H1 (cell line): ENCODE measurements around the gene CELF4. TPM values are rescaled to one million over a fixed set of nuclear protein-coding genes. Genes with fewer than 3 reads are reported as not detected.

Experiments
- CTCF ChIA-PET: fragments of 300-600 bp; sonication (Branson Sonifier 250); formaldehyde crosslinking; loops from one replicate; lab custom pipeline; 2021; ENCODE audit not compliant: partially characterized antibody; lab: Charles Lee
- POLR2A ChIA-PET: fragments of 300-600 bp; sonication (Branson Sonifier 250); formaldehyde crosslinking; loops from one replicate; lab custom pipeline; 2021; ENCODE audit warnings: inconsistent platforms; ENCODE audit not compliant: partially characterized antibody; lab: Charles Lee
- DNase-seq, 2 experiments: peaks; one replicate each; pipeline versions ENCODE4 v3.0.0 to v3.0.0-alpha.2; 2010 to 2022; ENCODE audit warnings: low spot score in 2 of 2, low read depth in 1 of 2, mixed read lengths in 1 of 2
- FAIRE-seq: peaks from 2 replicates; lab custom pipeline; 2011; peaks lifted over from hg19 to GRCh38; lab: Jason Lieb, UNC
- H2AFZ ChIP-seq: 2 replicates; pipeline ENCODE4 v1.8.1; 2012; ENCODE audit warnings: low read length, inconsistent platforms
- H2AK5ac ChIP-seq: 2 replicates; pipeline ENCODE4 v1.6.1; 2013; ENCODE audit warnings: low read depth, low read length
- H2BK120ac ChIP-seq: replicated peaks from 2 replicates; pipeline ENCODE3; 2013; ENCODE audit warnings: low read depth, low read length, inconsistent platforms
- H2BK12ac ChIP-seq: 2 replicates; pipeline ENCODE4 v1.6.1; 2013; ENCODE audit warnings: low read depth, low read length
- H2BK15ac ChIP-seq: 2 replicates; pipeline ENCODE4 v1.6.1; 2013; ENCODE audit warnings: low read length
- H2BK20ac ChIP-seq: 2 replicates; pipeline ENCODE4 v1.6.1; 2013; ENCODE audit warnings: low read length
- H2BK5ac ChIP-seq: 2 replicates; pipeline ENCODE4 v1.6.1; 2013; ENCODE audit warnings: low read depth, low read length
- H3K14ac ChIP-seq: 2 replicates; pipeline ENCODE4 v1.6.1; 2013; ENCODE audit warnings: inconsistent platforms; ENCODE audit not compliant: insufficient read length
- H3K18ac ChIP-seq: 2 replicates; pipeline ENCODE4 v1.6.1; 2013; ENCODE audit warnings: low read length; ENCODE audit errors: extremely low read depth
- H3K23ac ChIP-seq: 2 replicates; pipeline ENCODE4 v1.6.1; 2013; ENCODE audit warnings: inconsistent platforms; ENCODE audit not compliant: insufficient read length
- H3K23me2 ChIP-seq: 2 replicates; pipeline ENCODE4 v1.6.1; 2013; ENCODE audit warnings: low read depth, low read length
- H3K27ac ChIP-seq: 2 replicates; pipeline ENCODE4 v1.6.1; 2011; ENCODE audit warnings: low read depth, low read length, inconsistent platforms
- H3K27me3 ChIP-seq, 4 experiments: replicated peaks in 1 of 4; 1 replicate in 1 of 4; 2 replicates in 3 of 4; pipeline versions ENCODE4 v1.6.1 to v1.8.1; 2011 to 2013; ENCODE audit warnings: low read length in 3 of 4, mild to moderate bottlenecking in 3 of 4, inconsistent platforms in 2 of 4, mixed read lengths in 2 of 4, moderate library complexity in 1 of 4; ENCODE audit not compliant: control insufficient read depth in 3 of 4, insufficient read depth in 3 of 4; ENCODE audit errors: extremely low read depth in 1 of 4
- H3K36me3 ChIP-seq, 4 experiments: 2 replicates each; pipeline versions ENCODE4 v1.6.1 to v1.8.1; 2011 to 2013; ENCODE audit warnings: mild to moderate bottlenecking in 4 of 4, low read length in 3 of 4, moderate library complexity in 2 of 4, control low read depth in 1 of 4, inconsistent platforms in 1 of 4; ENCODE audit not compliant: insufficient read depth in 4 of 4, control insufficient read depth in 2 of 4
- H3K4ac ChIP-seq: replicated peaks from 2 replicates; pipeline ENCODE3; 2013; ENCODE audit warnings: low read length, low read depth, mixed read lengths, inconsistent platforms; ENCODE audit not compliant: insufficient read length
- H3K4me1 ChIP-seq, 4 experiments: replicated peaks in 1 of 4; 1 replicate in 1 of 4; 2 replicates in 3 of 4; pipeline versions ENCODE4 v1.6.1 to v1.8.1; 2011 to 2013; ENCODE audit warnings: low read length in 3 of 4, inconsistent platforms in 2 of 4, mixed read lengths in 1 of 4; ENCODE audit not compliant: insufficient read depth in 4 of 4, control insufficient read depth in 3 of 4
- H3K4me2 ChIP-seq, 2 experiments: 2 replicates each; pipeline versions ENCODE4 v1.6.1 to v1.8.1; 2011 to 2013; ENCODE audit warnings: low read depth in 2 of 2, low read length in 2 of 2, control low read depth in 1 of 2, inconsistent platforms in 1 of 2, mild to moderate bottlenecking in 1 of 2; ENCODE audit not compliant: insufficient read depth in 1 of 2
- H3K4me3 ChIP-seq, 4 experiments: fragments of 200-600, 300-600 bp in 1 of 4; sonication (generic), shearing (Covaris generic), sonication (Bioruptor Twin) in 1 of 4; 2 replicates each; pipeline versions ENCODE4 v1.5.1 to v1.8.1; 2011 to 2016; ENCODE audit warnings: low read length in 4 of 4, low read depth in 3 of 4, control low read depth in 2 of 4, inconsistent platforms in 2 of 4, mild to moderate bottlenecking in 2 of 4, mixed read lengths in 1 of 4, moderate library complexity in 1 of 4; ENCODE audit not compliant: insufficient read depth in 2 of 4; ENCODE audit errors: extremely low read depth in 1 of 4
- H3K56ac ChIP-seq: replicated peaks from 2 replicates; pipeline ENCODE3; 2013; ENCODE audit warnings: low read depth, mild to moderate bottlenecking, mixed read lengths, low read length, inconsistent platforms; ENCODE audit not compliant: insufficient read length
- H3K79me1 ChIP-seq: 2 replicates; pipeline ENCODE4 v1.6.1; 2013; ENCODE audit warnings: low read depth, low read length, control low read depth
- H3K79me2 ChIP-seq, 2 experiments: 2 replicates each; pipeline versions ENCODE4 v1.6.1 to v1.8.1; 2012 to 2013; ENCODE audit warnings: low read length in 2 of 2, mild to moderate bottlenecking in 2 of 2, inconsistent platforms in 1 of 2; ENCODE audit not compliant: insufficient read depth in 2 of 2, control insufficient read depth in 1 of 2
- H3K9ac ChIP-seq, 4 experiments: replicated peaks in 1 of 4; 1 replicate in 1 of 4; 2 replicates in 3 of 4; pipeline versions ENCODE4 v1.6.1 to v1.8.1; 2011 to 2013; ENCODE audit warnings: low read depth in 3 of 4, low read length in 3 of 4, control low read depth in 2 of 4, mild to moderate bottlenecking in 2 of 4, moderate library complexity in 2 of 4, inconsistent platforms in 1 of 4; ENCODE audit errors: extremely low read depth in 1 of 4
- H3K9me3 ChIP-seq, 2 experiments: 2 replicates each; pipeline versions ENCODE4 v1.6.1 to v1.8.1; 2012 to 2013; ENCODE audit warnings: mild to moderate bottlenecking in 2 of 2, moderate library complexity in 2 of 2, control low read depth in 1 of 2, inconsistent platforms in 1 of 2, low read depth in 1 of 2, low read length in 1 of 2, mixed read lengths in 1 of 2; ENCODE audit not compliant: insufficient read depth in 2 of 2
- H4K20me1 ChIP-seq, 2 experiments: replicated peaks in 1 of 2; 2 replicates each; pipeline versions ENCODE3 to v1.8.1; 2011 to 2013; ENCODE audit warnings: inconsistent platforms in 2 of 2, low read length in 2 of 2, mild to moderate bottlenecking in 1 of 2; ENCODE audit not compliant: insufficient read depth in 2 of 2, control insufficient read depth in 1 of 2
- H4K5ac ChIP-seq: 2 replicates; pipeline ENCODE4 v1.6.1; 2013; ENCODE audit warnings: low read length, low read depth, mixed read lengths, inconsistent platforms; ENCODE audit not compliant: insufficient read length
- H4K8ac ChIP-seq: 2 replicates; pipeline ENCODE4 v1.8.0; 2013; ENCODE audit warnings: mild to moderate bottlenecking, moderate library complexity, low read length, inconsistent platforms; ENCODE audit not compliant: insufficient read depth; ENCODE audit errors: extremely low read depth
- H4K91ac ChIP-seq: replicated peaks from 2 replicates; pipeline ENCODE3; 2013; ENCODE audit warnings: low read length, mixed read lengths, inconsistent platforms; ENCODE audit not compliant: insufficient read length
- CBX5 ChIP-seq: fragments of 300-800, 300-1000 bp; sonication (generic); IDR thresholded peaks from 2 replicates; pipeline ENCODE4 v1.7.1; 2016; ENCODE audit warnings: antibody characterized with exemption, low read length, low read depth
- CHD2 ChIP-seq: IDR thresholded peaks from 2 replicates; pipeline ENCODE4 v1.6.1; 2012; ENCODE audit warnings: low read length, improper control_type of control experiment
- CREB1 ChIP-seq: IDR thresholded peaks from 2 replicates; pipeline ENCODE4 v1.6.1; 2012; ENCODE audit warnings: inconsistent platforms
- CTCF ChIP-seq, 3 experiments: IDR thresholded peaks; 1 replicate in 2 of 3; 2 replicates in 1 of 3; pipeline versions ENCODE4 v1.5.1 to v1.6.1; 2011; ENCODE audit warnings: low read length in 3 of 3, mild to moderate bottlenecking in 3 of 3, inconsistent platforms in 2 of 3, low read depth in 1 of 3, moderate library complexity in 1 of 3; ENCODE audit not compliant: insufficient read depth in 1 of 3; ENCODE audit errors: control extremely low read depth in 1 of 3
- E2F6 ChIP-seq: IDR thresholded peaks from 2 replicates; pipeline ENCODE4 v1.6.1; 2012; ENCODE audit warnings: inconsistent platforms
- EP300 ChIP-seq, 2 experiments: IDR thresholded peaks; 1 replicate in 1 of 2; 2 replicates in 1 of 2; pipeline ENCODE4 v1.6.1; 2011 to 2012; ENCODE audit warnings: low read depth in 2 of 2, low read length in 2 of 2, mild to moderate bottlenecking in 2 of 2, borderline replicate concordance in 1 of 2, inconsistent platforms in 1 of 2, moderate library complexity in 1 of 2
- KDM4A ChIP-seq: IDR thresholded peaks from one replicate; pipeline ENCODE4 v1.7.1; 2012; ENCODE audit warnings: low read depth, mild to moderate bottlenecking, moderate library complexity, low read length, inconsistent platforms; ENCODE audit not compliant: severe bottlenecking
- NANOG ChIP-seq: IDR thresholded peaks from 2 replicates; pipeline ENCODE4 v1.6.1; 2011; ENCODE audit warnings: low read length, low read depth, mild to moderate bottlenecking, inconsistent platforms; ENCODE audit not compliant: insufficient read depth, poor library complexity, severe bottlenecking
- TEAD4 ChIP-seq: IDR thresholded peaks from 2 replicates; pipeline ENCODE4 v1.6.1; 2012; ENCODE audit warnings: low read depth, low read length, inconsistent platforms, mixed read lengths
- WGBS, 2 experiments: shearing (Covaris generic) in 1 of 2; methylation state at CpG; one replicate each; pipeline versions ENCODE4 v1.1.6 to v1.1.7; 2013 to 2015; ENCODE audit warnings: low lambda C conversion rate in 2 of 2, mixed read lengths in 2 of 2, inconsistent platforms in 1 of 2, low coverage in 1 of 2, missing lambda C conversion rate in 1 of 2; ENCODE audit not compliant: insufficient replicate concordance in 2 of 2, insufficient coverage in 1 of 2, insufficient read length in 1 of 2; ENCODE audit errors: extremely low coverage in 1 of 2, missing lambda C conversion rate in 1 of 2; 5-methylcytosine and 5-hydroxymethylcytosine counted together
- polyA plus RNA-seq, 7 experiments: library from polyadenylated mRNA; depleted of rRNA in 3 of 7; stranded (reverse) in 5 of 7; unstranded in 2 of 7; fragments of >200 nt in 5 of 7; fragments of 200-250 nt in 2 of 7; gene quantifications; 1 replicate in 5 of 7; 2 replicates in 1 of 7; 4 replicates in 1 of 7; pipeline versions ENCODE4 v1.2.1 to v1.2.3, GENCODE V29; 2011 to 2013; ENCODE audit warnings: missing spikeins in 2 of 7, mixed read lengths in 2 of 7
- total RNA-seq: library from RNA; stranded (reverse); fragmentation: NEBNext Ultra II Directional; extraction: Animal tissue kit (Norgen Biotek cat#: 25700); gene quantifications from 2 replicates; pipeline ENCODE4 v1.2.1, GENCODE V29; 2021

CELF4 gene
- total and polyA plus RNA-seq, 2 of the 8 experiments (the other 6 are each of a cell fraction or from before 2014, with no cell fraction given): 1.6 to 3.4 TPM

- H3K27me3 ChIP-seq: no peaks in the 10 kb centered on the region
- H2BK12ac ChIP-seq: 0 out of 2 replicates have a peak overlapping the region, but pooled peaks have one; percentile 62
- H3K9me3 ChIP-seq: no peaks in the 10 kb centered on the region
- CTCF ChIA-PET: interaction anchor here (0.7 to 8.6 kb wide), 35 partner anchors 9 to 534 kb away, joined by 3 to 144 read pairs (median 4); no protein-coding TSS in a partner anchor
- WGBS, 2 experiments: 84% methylated on average over 22 of the region's 22 CpGs; no CpG with 5 or more reads in 1 of the 2 experiments
- no peak overlapping the region for H2BK20ac ChIP-seq
- H3K79me2 ChIP-seq: no peaks in the 10 kb centered on the region
- no peaks in the 10 kb centered on the region for H3K36me3 ChIP-seq
- POLR2A ChIA-PET: interaction anchor here (0.6 kb wide), 1 partner anchor 55 kb away, joined by 4 read pairs; no protein-coding TSS in a partner anchor
- peaks cover 0 to 6% (median 2%) of the 10 kb centered on the region in 4 experiments; a peak in 4 of 7 replicates for H3K4me1 ChIP-seq
- no peak overlapping the region for H3K23ac ChIP-seq
- H4K8ac ChIP-seq: no peak overlapping the region
- no peak for DNase-seq
- H2AFZ ChIP-seq: no peak overlapping the region
- H2AK5ac ChIP-seq: no peak overlapping the region
- H3K27ac ChIP-seq: no peak overlapping the region
- FAIRE-seq: no peak
- H2BK15ac ChIP-seq: no peak overlapping the region
- no peak overlapping the region for H3K56ac ChIP-seq
- H3K4me3 ChIP-seq: no peak overlapping the region
- no peak overlapping the region for H4K5ac ChIP-seq
- no peak overlapping the region for H3K18ac ChIP-seq
- no peak overlapping the region for H3K9ac ChIP-seq
- H2BK120ac ChIP-seq: no peak overlapping the region
- H3K4me2 ChIP-seq: no peak overlapping the region
- no peaks in the 10 kb centered on the region for H4K20me1 ChIP-seq
- no peak overlapping the region for H4K91ac ChIP-seq
- H2BK5ac ChIP-seq: peak overlapping the region; percentile 20; the same call in 1 of the 2 replicates
- H3K79me1 ChIP-seq: no peaks in the 10 kb centered on the region
- H3K4ac ChIP-seq: no peak overlapping the region
- no peaks in the 10 kb centered on the region for H3K23me2 ChIP-seq
- H3K14ac ChIP-seq: no peak overlapping the region
- no peak for TF ChIP-seq CTCF (IDR thresholded peaks at IDR 0.05; ENCODE audit: control extremely low read depth in 1 of 3, insufficient read depth in 1 of 3, low read depth in 1 of 3, low read length in 3 of 3)
- no peak for TF ChIP-seq TEAD4
- TF ChIP-seq NANOG: no peak
- TF ChIP-seq EP300 (IDR thresholded peaks at IDR 0.05; ENCODE audit: borderline replicate concordance in 1 of 2, low read depth in 2 of 2, low read length in 2 of 2): no peak
- TF ChIP-seq KDM4A: no peak
- no peak for TF ChIP-seq CHD2
- no peak for TF ChIP-seq E2F6
- no peak for TF ChIP-seq CBX5
- no peak for TF ChIP-seq CREB1
Measured at GRCh38 chr18:37476611-37477295, 88.8 kb downstream of the CELF4 start.
